Activated naive CD4-positive, alpha-beta T cell treated with anti-CD3 and anti-CD28 coated beads, Interleukin-2, amount 50 U/mL, for 24 hours (primary cell): ENCODE data around the gene PRMT2.
"Not testable (repeated sequence)": the region's sequence is repeated elsewhere in the genome, so short reads cannot be mapped to it uniquely, and the experiment has no call there.

Experiments
- H3K27ac Mint-ChIP-seq: one replicate; pipeline ENCODE4 v1.8.0; 2021; ENCODE audit warnings: mild to moderate bottlenecking, mixed read lengths
- H3K27me3 Mint-ChIP-seq: one replicate; pipeline ENCODE4 v1.8.0; 2021; ENCODE audit warnings: mixed read lengths
- H3K36me3 Mint-ChIP-seq: one replicate; pipeline ENCODE4 v1.8.0; 2021; ENCODE audit warnings: mixed read lengths
- H3K4me1 Mint-ChIP-seq: one replicate; pipeline ENCODE4 v1.8.0; 2021; ENCODE audit warnings: mixed read lengths
- H3K4me3 Mint-ChIP-seq: one replicate; pipeline ENCODE4 v1.8.0; 2021; ENCODE audit warnings: mild to moderate bottlenecking, mixed read lengths
- H3K9me3 Mint-ChIP-seq: one replicate; pipeline ENCODE4 v1.8.0; 2021; ENCODE audit warnings: mixed read lengths

PRMT2 gene

DNA sequence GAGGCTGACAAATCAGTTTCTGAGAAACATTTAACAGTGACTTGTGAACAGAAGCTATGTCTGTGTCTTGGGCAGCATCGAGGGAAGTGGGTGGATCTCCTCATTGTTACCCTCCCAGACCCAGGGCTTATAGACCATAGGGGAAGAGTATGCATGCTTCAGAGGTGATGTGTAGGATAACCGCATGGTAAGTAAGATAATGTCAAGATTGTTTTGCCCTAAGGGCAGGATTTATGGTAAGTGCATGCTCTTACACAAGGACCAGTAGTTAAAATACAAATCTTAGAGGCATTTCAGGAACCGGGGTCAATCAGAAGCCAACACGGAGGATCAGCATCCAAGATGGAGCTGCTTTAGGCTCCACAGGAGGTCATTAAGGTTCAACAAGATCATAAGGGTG, 7.7 kb upstream of the PRMT2 start:
- Mint-ChIP-seq H3K27me3 (no peaks in the 10 kb centered on the region), H3K4me3 (no peak overlapping the region), H3K4me1 (peaks cover 72% of the 10 kb centered on the region), H3K27ac (no peak overlapping the region), H3K36me3 (no peaks in the 10 kb centered on the region), H3K9me3 (peaks cover 5% of the 10 kb centered on the region)

DNA sequence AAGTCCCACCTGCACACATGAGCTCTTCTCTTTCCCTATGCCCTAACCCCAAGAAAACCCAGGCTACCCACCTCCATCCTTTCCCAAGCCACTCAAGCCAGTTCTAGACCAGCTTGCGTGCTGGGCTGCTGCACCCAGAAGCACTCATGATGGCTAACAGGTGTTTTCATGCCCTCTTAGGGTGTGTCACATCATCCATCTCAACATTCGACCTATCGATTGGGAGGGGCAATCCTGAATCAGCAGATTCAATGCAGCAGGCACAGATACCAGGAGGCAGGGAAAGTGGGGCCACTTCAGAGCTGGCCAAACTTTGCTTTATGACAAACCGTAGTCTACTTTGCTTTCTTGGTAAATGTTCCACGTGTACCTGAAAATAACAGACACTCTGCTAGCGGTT, 6.6 kb upstream of the PRMT2 start:
- Mint-ChIP-seq H3K27ac (peak overlapping the region; percentile 5), H3K9me3 (peaks cover 5% of the 10 kb centered on the region), H3K4me3 (no peak overlapping the region), H3K27me3 (no peaks in the 10 kb centered on the region), H3K36me3 (no peaks in the 10 kb centered on the region), H3K4me1 (peaks cover 75% of the 10 kb centered on the region)

DNA sequence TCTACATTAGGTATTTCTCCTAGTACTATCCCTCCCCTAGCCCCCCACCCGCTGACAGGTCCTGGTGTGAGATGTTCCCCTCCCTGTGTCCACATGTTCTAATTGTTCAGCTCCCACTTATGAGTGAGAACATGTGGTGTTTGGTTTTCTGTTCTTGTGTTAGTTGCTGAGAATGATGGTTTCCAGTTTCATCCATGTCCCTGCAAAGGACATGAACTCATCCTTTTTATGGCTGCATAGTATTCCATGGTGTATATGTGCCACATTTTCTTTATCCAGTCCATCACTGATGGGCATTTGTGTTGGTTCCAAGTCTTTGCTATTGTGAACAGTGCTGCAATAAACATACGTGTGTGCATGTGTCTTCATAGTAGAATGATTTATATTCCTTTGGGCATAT, 4.6 kb upstream of the PRMT2 start:
- peak overlapping the region; percentile 60 for H3K27ac Mint-ChIP-seq
- H3K36me3 Mint-ChIP-seq, H3K27me3 Mint-ChIP-seq, H3K9me3 Mint-ChIP-seq, H3K4me3 Mint-ChIP-seq: not testable (repeated sequence)
- peaks cover 75% of the 10 kb centered on the region for H3K4me1 Mint-ChIP-seq

DNA sequence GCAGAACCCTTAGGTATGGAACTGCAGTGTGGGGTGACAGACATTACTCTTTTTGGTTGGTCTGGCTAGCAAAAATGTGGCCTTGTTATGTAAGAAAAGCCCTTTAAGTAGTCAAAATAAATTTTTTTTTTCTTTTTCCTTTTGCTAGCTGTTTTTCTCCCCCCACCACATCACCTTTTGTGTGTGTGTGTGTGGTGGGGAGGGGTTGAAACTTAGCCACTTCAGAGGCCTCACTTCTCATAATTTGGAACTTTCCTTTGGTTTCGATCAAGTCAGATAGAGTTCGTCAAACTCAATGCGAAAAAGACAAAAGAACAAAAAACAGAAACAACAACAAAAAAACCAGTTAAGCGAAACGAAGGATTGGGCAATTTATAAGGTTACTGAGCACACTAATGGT, 1.9 kb upstream of the PRMT2 start:
- Mint-ChIP-seq H3K4me3 (peak overlapping the region; percentile 73), H3K36me3 (no peaks in the 10 kb centered on the region), H3K27me3 (no peaks in the 10 kb centered on the region), H3K27ac (peak overlapping the region; percentile 89), H3K4me1 (peaks cover 75% of the 10 kb centered on the region), H3K9me3 (no peaks in the 10 kb centered on the region)

DNA sequence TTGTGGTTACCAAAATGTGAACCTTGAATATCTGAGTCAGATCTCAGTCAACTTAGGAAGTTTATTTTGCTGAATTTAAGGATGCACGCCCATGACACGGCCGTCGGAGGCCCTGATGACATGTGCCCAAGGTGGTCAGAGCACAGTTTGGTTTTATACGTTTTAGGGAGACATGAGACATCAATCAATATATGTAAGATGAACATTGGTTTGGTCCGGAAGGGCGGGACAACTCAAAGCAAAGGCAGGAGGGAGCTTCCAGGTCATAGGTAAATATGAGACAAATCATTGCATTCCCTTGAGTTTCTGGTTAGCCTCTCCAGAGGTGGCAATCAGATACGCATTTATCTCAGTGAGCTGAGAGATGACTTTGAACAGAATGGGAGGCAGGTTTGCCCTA, 1.0 kb upstream of the PRMT2 start:
- H3K27ac Mint-ChIP-seq = peak overlapping the region; percentile 72
- H3K9me3 Mint-ChIP-seq = no peaks in the 10 kb centered on the region
- peaks cover 75% of the 10 kb centered on the region for H3K4me1 Mint-ChIP-seq
- peak overlapping the region; percentile 96 for H3K4me3 Mint-ChIP-seq
- no peaks in the 10 kb centered on the region for H3K27me3 Mint-ChIP-seq
- no peaks in the 10 kb centered on the region for H3K36me3 Mint-ChIP-seq

DNA sequence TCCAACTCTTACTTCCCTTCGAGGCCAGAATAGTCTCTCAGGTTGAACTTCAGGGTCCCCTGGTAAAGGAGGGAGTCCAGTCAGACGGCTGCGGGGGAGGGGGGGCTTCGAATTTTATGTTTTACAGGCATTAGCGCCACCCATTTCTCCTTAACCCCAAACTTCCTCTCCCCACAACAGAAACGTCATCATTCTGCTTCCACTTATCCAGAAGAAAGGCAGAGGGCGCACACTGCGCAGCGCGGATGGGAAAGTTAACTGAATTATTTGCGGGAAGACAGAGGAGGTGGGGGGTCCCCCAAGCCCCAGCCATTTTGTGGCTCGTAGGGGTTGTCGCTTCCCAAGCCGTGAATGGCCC, 529 bp upstream of the PRMT2 start:
- Mint-ChIP-seq H3K36me3 (no peaks in the 10 kb centered on the region), H3K27me3 (no peaks in the 10 kb centered on the region), H3K4me1 (peaks cover 79% of the 10 kb centered on the region), H3K9me3 (no peaks in the 10 kb centered on the region), H3K27ac (peak overlapping the region; percentile 72), H3K4me3 (peak overlapping the region; percentile 96)

DNA sequence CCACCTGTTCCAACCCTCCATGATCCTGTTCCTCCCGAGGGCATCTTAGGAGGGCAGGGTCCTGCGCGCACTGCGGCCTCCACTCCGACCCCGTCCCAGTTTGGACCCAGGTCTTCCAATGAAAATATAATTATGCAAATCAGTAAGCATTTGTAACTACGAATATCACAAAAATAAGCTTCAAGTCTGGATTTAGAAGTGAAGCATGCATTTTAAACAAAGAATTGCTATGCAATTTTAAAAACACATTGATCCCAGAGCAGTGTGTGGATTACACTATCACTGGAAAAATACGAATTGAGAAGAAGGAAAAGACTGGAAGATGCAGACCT, 673 bp downstream of the PRMT2 start:
- H3K4me1 Mint-ChIP-seq = peaks cover 81% of the 10 kb centered on the region
- peak overlapping the region; percentile 96 for H3K27ac Mint-ChIP-seq
- peaks cover 2% of the 10 kb centered on the region for H3K36me3 Mint-ChIP-seq
- H3K9me3 Mint-ChIP-seq = no peaks in the 10 kb centered on the region
- H3K4me3 Mint-ChIP-seq = peak overlapping the region; percentile 96
- H3K27me3 Mint-ChIP-seq = no peaks in the 10 kb centered on the region

DNA sequence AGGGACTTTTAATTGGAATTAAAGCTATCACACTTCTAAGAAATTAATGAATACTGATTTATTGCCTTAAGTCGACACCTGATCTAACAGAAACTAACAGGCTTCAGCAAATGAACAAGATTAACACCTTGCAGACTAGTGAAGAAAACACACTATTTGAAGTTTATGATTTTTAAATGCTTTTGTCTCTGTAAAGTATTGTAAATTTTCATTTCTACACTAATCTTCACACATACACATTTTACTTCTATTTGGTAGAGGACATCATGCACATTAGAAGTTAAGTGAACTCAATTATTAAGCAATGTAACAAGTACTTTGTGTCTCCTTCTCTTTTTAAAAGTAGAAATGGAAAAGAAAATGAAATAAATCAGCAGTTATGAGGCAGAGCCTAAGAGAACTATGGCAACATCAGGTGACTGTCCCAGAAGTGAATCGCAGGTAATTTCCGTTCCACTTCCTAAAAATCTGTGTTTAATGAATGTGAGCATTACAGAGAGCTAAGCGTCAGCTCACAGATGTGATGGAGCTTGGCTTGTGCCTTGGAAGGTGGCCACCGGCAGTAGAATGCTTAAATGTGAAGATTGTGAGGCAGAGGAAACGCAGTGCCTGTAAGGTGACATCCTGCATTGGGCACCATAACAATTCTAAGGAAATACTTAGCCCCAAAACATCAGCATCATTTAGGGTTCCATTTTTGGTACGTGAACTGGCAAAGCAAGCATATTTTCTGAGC, 1.2 kb downstream of the PRMT2 start:
- H3K9me3 Mint-ChIP-seq = no peaks in the 10 kb centered on the region
- H3K4me3 Mint-ChIP-seq = peak overlapping the region; percentile 96
- peaks cover 3% of the 10 kb centered on the region for H3K36me3 Mint-ChIP-seq
- peak overlapping the region; percentile 96 for H3K27ac Mint-ChIP-seq
- H3K27me3 Mint-ChIP-seq = no peaks in the 10 kb centered on the region
- peaks cover 83% of the 10 kb centered on the region for H3K4me1 Mint-ChIP-seq

DNA sequence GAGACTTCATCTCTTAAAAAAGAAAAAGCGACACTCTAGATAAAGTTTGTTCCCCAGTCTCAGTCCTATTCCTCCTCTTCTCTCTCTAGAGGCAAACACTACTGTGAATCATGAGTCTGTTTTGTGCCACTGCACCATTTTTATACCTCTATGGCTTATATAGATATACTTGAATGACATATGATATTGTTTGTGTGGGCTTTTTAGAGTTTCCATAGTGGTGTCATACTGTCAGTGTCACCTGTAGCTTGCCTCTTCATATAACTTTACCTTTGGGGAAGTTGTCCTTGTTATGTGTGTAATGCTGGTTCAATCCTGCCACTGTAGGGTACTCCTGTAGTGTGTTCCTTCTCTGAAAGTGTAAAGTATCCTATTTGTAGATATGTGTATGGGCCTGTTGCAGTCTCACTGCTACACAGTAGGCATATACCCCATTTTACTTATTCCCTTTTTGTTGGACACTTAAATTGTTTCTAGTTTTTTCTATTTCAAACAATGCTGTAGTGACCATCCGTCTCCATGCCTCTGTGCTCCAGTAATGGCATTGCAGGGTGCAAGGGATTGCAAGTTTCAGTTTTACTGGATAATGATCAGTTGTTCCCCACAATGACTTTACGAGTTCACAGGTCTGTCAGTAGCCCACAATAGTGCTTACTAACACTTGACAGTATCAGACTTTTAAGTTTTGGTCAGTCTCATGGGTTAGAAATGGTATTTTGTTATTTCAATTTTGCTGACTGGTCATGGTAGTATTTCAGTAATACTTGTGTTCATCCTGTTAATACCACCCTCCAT, 2.7 kb downstream of the PRMT2 start:
- Mint-ChIP-seq H3K9me3 (no peaks in the 10 kb centered on the region), H3K4me3 (peak overlapping the region; percentile 60), H3K4me1 (peaks cover 76% of the 10 kb centered on the region), H3K27me3 (no peaks in the 10 kb centered on the region), H3K27ac (peak overlapping the region; percentile 84), H3K36me3 (peaks cover 5% of the 10 kb centered on the region)

DNA sequence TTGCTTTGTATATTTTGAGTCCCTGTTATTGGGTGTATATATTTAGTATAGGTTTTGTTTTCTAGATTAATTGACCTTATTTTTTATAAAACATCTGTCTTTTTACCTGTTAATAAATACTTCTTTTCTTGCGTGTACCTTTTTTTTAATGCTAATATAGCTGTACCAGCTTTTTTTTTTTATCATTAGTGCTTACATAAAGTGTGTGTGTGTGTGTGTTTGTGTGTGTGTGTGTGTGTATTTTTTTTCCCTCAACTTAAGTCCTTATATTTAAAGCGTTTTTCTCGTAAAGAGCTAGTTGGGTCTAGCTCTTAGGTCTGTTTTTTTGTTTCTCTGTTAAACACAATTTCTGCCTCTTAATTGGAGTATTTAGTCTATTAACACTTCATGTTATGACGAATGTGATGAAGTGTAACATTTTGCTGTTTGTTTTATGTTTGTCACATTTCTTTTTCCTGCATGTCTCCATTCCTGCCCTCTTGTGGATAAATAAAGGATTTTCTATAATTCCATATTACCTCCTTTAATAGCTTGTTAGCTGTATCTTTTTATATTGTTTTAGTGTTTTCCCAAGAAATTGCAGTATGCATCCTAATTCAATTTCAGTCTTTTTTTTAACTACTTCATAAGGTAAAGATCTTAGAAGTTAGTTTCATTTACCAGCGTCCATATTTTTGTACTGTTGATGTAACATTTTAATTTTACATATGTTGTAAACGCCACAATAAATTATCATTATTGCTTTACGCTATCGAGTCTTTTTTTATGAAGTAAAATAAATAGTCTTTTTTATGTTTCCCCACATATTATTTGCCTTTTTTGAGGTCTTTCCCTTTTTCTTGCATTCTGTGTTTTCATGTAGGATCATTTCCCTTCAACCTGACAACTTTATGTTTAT, 4.3 kb downstream of the PRMT2 start:
- Mint-ChIP-seq H3K4me3 (peak overlapping the region; percentile 76), H3K4me1 (peaks cover 61% of the 10 kb centered on the region), H3K9me3 (no peaks in the 10 kb centered on the region), H3K27ac (peak overlapping the region; percentile 44), H3K27me3 (no peaks in the 10 kb centered on the region), H3K36me3 (peaks cover 9% of the 10 kb centered on the region)

DNA sequence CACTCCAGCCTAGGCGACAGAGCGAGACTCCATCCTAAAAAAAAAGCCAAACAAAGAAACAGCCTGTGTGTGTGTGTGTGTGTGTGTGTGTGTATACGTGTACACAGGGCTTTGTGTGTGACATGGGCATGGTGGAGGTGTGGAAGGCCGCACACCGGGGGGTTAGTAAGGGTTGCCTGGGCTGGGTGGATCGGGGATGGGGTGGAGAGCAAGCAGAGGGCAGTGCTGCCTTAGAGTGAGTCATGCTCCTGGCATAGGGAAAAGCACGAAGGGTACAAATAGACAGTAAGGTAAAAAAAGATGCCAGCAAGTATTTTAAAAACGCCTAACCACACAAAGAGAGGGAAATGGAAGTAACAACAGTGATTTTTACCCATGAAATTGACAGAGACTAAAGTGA, 6.2 kb downstream of the PRMT2 start:
- H3K27me3 Mint-ChIP-seq = no peaks in the 10 kb centered on the region
- H3K4me3 Mint-ChIP-seq = peak overlapping the region; percentile 11
- H3K27ac Mint-ChIP-seq = peak overlapping the region; percentile 33
- H3K36me3 Mint-ChIP-seq = peaks cover 20% of the 10 kb centered on the region
- H3K4me1 Mint-ChIP-seq = peaks cover 64% of the 10 kb centered on the region
- H3K9me3 Mint-ChIP-seq = no peaks in the 10 kb centered on the region

DNA sequence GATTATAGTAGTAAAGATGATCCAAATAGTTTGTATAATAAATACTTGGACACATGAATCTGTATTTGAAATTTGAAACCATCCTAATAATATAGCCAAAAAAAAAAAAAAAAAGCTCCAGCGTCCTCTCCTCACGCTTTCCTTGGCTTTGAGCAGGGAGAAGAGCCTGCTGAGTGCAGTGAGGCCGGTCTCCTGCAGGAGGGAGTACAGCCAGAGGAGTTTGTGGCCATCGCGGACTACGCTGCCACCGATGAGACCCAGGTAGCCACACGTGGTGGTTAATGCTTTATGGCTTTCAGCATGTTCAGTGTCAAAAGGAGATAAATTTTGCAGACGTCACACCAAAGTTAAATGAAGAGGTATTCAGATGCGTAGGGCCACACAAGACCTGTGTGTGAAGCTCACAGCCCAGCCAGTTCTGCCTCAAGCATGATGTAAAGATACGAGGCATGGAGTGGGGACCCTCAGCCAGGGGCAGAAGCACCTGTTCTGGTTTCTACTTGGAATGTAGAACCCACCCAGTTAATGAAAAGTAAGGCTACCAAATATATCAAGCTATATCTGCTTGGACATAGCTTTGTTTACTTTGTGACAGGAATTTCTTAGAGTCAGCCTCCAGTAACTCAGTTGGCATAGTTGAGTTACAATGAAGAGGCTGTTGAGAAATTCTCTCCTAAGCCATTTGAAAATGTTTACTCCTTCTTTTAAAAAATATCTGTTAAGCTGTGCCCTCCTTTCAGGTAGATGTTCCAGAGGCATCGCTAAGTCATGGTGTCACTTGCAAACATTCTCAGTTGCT, 8.1 kb downstream of the PRMT2 start:
- peak overlapping the region; percentile 17 for H3K27ac Mint-ChIP-seq
- H3K4me3 Mint-ChIP-seq = no peak overlapping the region
- H3K4me1 Mint-ChIP-seq = peaks cover 62% of the 10 kb centered on the region
- no peaks in the 10 kb centered on the region for H3K9me3 Mint-ChIP-seq
- H3K27me3 Mint-ChIP-seq = no peaks in the 10 kb centered on the region
- H3K36me3 Mint-ChIP-seq = peaks cover 31% of the 10 kb centered on the region

DNA sequence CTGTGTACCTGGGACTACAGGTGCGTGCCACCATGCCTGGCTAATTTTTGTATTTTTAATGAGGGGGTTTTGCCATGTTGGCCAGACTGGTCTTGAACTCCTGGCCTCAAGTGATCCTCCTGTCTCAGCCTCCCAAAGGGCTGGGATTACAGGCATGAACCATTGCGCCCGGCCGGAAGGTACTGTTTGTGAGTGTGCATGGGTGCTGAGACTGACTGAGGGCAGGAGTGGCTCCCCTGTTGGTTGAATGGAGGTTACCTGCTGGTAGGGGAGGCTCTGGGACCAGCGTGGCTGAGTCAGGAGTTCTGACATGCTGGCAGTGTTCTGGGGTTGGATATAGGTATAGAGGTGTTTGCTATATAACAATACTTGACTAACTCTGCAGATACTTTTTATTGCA, 10.4 kb downstream of the PRMT2 start:
- peaks cover 35% of the 10 kb centered on the region for H3K36me3 Mint-ChIP-seq
- H3K9me3 Mint-ChIP-seq = no peaks in the 10 kb centered on the region
- peaks cover 45% of the 10 kb centered on the region for H3K4me1 Mint-ChIP-seq
- peak overlapping the region; percentile 59 for H3K27ac Mint-ChIP-seq
- H3K27me3 Mint-ChIP-seq = no peaks in the 10 kb centered on the region
- H3K4me3 Mint-ChIP-seq = no peak overlapping the region

DNA sequence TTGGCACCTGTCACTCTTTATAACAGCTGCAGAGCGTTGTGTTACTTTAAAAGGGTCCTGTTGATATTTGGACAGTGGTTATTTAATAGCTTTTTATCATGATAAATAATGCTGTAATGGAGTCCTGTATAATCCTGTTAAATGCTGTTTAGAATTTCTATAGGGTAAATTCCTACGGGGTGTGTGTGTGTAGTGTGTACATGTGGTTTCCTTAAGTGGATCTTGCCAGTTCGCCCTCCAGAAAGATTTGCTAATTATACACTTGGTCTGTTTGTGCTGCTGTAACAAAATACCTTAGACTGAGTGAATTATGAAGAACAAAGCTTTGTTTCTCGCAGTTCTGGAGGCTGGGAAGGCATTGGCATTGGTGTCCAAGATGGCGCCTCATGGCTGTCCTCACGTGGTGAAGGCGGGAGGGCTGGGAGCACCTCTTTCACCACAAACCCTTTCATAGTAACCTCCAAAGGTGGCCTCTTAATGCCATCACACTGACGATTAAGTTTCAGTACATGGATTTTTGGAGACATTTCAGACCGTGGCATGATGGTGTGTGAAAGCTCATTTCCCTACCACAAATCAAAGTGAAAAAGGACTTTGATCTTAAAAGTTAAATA, 11.2 kb downstream of the PRMT2 start:
- H3K4me1 Mint-ChIP-seq = peaks cover 37% of the 10 kb centered on the region
- no peak overlapping the region for H3K4me3 Mint-ChIP-seq
- no peaks in the 10 kb centered on the region for H3K9me3 Mint-ChIP-seq
- H3K27me3 Mint-ChIP-seq = no peaks in the 10 kb centered on the region
- peak overlapping the region; percentile 52 for H3K27ac Mint-ChIP-seq
- H3K36me3 Mint-ChIP-seq = peaks cover 35% of the 10 kb centered on the region

DNA sequence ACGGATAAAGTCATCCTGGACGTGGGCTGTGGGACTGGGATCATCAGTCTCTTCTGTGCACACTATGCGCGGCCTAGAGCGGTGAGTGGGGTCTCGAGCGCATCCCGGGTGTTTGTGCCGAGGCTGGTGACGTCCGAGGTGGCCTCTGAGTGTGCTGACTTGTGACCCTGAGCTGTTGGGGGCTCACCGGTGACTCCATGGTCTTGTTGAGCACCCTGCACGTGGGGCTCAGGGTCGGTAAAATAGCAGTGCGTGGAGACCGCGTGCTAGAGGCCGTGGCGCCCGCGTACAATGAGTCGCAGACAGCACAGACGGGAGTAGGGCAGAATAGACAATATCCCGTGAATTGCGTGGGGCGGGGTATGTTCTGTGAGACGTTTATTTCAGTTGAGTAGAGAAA, 13.1 kb downstream of the PRMT2 start:
- no peak overlapping the region for H3K4me3 Mint-ChIP-seq
- no peaks in the 10 kb centered on the region for H3K27me3 Mint-ChIP-seq
- peaks cover 45% of the 10 kb centered on the region for H3K36me3 Mint-ChIP-seq
- H3K9me3 Mint-ChIP-seq = no peaks in the 10 kb centered on the region
- H3K4me1 Mint-ChIP-seq = peaks cover 34% of the 10 kb centered on the region
- H3K27ac Mint-ChIP-seq = no peak overlapping the region
